Measurements from ENCODE around the gene CELSR2.

DNA sequence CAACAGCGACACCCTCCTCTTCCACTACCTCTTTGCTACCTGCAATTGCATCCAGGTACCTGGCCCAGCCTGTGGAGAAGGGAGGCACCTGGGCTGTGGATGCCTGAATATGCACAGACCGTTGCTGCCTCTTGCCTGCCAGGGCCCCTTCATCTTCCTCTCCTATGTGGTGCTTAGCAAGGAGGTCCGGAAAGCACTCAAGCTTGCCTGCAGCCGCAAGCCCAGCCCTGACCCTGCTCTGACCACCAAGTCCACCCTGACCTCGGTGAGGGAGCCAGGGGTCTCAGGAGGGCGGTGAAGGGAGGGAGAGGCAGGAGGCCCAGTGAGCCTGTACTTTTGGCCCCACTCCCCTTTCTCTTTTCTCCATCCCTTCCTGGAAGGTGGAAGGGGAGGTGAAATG, 22.1 kb downstream of the CELSR2 start:
- TF ChIP-seq, protein P1, sequence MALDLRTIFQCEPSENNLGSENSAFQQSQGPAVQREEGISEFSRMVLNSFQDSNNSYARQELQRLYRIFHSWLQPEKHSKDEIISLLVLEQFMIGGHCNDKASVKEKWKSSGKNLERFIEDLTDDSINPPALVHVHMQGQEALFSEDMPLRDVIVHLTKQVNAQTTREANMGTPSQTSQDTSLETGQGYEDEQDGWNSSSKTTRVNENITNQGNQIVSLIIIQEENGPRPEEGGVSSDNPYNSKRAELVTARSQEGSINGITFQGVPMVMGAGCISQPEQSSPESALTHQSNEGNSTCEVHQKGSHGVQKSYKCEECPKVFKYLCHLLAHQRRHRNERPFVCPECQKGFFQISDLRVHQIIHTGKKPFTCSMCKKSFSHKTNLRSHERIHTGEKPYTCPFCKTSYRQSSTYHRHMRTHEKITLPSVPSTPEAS (tag by site-specific recombination; IDR thresholded peaks at IDR 0.05): no peak
- TF ChIP-seq, protein P2, sequence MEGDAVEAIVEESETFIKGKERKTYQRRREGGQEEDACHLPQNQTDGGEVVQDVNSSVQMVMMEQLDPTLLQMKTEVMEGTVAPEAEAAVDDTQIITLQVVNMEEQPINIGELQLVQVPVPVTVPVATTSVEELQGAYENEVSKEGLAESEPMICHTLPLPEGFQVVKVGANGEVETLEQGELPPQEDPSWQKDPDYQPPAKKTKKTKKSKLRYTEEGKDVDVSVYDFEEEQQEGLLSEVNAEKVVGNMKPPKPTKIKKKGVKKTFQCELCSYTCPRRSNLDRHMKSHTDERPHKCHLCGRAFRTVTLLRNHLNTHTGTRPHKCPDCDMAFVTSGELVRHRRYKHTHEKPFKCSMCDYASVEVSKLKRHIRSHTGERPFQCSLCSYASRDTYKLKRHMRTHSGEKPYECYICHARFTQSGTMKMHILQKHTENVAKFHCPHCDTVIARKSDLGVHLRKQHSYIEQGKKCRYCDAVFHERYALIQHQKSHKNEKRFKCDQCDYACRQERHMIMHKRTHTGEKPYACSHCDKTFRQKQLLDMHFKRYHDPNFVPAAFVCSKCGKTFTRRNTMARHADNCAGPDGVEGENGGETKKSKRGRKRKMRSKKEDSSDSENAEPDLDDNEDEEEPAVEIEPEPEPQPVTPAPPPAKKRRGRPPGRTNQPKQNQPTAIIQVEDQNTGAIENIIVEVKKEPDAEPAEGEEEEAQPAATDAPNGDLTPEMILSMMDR (tag by site-specific recombination; IDR thresholded peaks at IDR 0.05): no peak
- TF ChIP-seq ZNF157 (tag by site-specific recombination; IDR thresholded peaks at IDR 0.05): no peak
- no peak for TF ChIP-seq KLF9 (tag by site-specific recombination; IDR thresholded peaks at IDR 0.05; ENCODE audit: low read depth)
- TF ChIP-seq ZNF785 (tag by site-specific recombination; IDR thresholded peaks at IDR 0.05): no peak
- no peak for TF ChIP-seq ZNF223 (tag by site-specific recombination; IDR thresholded peaks at IDR 0.05)
- TF ChIP-seq, protein P3, sequence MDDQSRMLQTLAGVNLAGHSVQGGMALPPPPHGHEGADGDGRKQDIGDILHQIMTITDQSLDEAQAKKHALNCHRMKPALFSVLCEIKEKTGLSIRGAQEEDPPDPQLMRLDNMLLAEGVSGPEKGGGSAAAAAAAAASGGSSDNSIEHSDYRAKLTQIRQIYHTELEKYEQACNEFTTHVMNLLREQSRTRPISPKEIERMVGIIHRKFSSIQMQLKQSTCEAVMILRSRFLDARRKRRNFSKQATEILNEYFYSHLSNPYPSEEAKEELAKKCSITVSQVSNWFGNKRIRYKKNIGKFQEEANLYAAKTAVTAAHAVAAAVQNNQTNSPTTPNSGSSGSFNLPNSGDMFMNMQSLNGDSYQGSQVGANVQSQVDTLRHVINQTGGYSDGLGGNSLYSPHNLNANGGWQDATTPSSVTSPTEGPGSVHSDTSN (CRISPR knock-in tag; IDR thresholded peaks at IDR 0.05): no peak
- TF ChIP-seq YY1 (tag by site-specific recombination; IDR thresholded peaks at IDR 0.05): no peak
